Cardiac septum (tissue), 1 donor: Measurements from ENCODE around the gene CARMIL1. TPM values are rescaled to one million over a fixed set of nuclear protein-coding genes. Genes with fewer than 3 reads are reported as not detected.

ENCODE experiments used
- DNase-seq: peaks from one replicate; pipeline ENCODE4 v3.0.0-alpha.2; 2020; ENCODE audit warnings: low spot score
- intact Hi-C: fragments of 100-400 bp; cut with DNase I; formaldehyde crosslinking; loops from one replicate; pipeline ENCODE4 v1.14.0; 2022
- total RNA-seq: library from RNA; stranded (reverse); fragmentation: NEBNext Ultra II Directional; extraction: Animal tissue kit (Norgen Biotek cat#: 25700); gene quantifications from one replicate; pipeline ENCODE4 v1.2.1, GENCODE V29; 2021
- donor health status: DM: no; HTN: no; CAD: no.

Gene CARMIL1
- total RNA-seq, 1 donor from 2014 or later: 7.5 TPM

DNA sequence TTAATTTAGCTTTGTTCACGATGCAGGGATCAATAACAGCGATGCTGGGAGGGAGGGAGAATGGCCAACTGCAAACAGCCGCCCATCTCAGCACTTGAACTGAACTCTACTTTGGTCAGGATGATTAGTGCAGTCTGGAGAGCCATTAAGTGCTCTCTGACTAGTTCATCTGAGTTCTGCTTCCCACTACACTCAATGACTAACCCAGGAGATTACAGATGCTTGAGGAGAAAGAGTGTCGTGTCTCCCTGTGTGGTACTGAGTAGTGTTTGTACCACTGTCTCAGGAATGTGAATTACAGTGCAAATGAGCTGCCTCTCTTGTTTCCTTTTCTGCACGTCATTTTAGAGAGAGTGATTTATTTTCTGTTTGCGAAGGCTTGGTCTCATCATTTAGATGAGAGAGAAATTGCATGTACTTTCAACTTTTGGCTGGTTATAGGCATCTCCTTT is 23.5 kb downstream of the CARMIL1 start:
- intact Hi-C loops: no loop called here
- no peak for DNase-seq

DNA sequence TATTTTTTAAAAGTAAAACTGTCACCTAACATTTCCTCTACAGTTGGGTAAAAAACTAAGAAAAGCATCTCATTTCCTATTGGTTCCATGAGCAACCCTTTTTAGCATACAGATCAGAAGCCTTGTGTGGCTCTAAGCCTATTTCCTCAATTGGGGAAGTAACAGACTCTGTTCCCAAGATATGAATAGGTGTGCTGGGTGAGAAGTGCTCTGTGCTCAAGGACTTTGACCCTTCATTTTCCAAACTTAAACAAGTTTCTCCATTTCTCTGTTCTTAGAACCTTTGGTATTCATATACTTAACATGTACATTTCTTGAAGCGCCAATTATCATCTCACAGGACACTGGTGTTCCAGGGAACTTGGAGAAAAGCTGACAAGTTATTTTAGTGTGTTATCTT is 24.1 kb downstream of the CARMIL1 start:
- no peak for DNase-seq
- intact Hi-C loops: no loop called here

DNA sequence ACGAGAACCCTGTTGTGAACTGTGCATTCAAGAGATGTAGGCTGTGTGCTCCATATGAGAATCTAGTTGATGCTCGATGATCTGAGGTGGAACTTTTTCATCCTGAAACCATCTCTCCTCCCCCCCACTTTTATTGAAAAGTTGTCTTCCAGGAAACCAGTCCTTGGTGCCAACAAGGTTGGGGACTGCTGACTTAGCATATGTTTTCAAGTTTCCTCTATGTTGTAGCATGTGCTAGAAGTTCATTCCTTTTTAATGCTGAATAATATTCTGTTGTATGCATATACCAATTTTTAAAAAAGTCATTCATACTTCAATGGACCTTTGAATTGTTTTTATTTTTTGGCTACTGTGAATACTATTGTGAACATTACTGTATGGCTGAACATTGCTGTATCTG is 27.2 kb downstream of the CARMIL1 start:
- intact Hi-C loops: no loop called here
- no peak for DNase-seq

DNA sequence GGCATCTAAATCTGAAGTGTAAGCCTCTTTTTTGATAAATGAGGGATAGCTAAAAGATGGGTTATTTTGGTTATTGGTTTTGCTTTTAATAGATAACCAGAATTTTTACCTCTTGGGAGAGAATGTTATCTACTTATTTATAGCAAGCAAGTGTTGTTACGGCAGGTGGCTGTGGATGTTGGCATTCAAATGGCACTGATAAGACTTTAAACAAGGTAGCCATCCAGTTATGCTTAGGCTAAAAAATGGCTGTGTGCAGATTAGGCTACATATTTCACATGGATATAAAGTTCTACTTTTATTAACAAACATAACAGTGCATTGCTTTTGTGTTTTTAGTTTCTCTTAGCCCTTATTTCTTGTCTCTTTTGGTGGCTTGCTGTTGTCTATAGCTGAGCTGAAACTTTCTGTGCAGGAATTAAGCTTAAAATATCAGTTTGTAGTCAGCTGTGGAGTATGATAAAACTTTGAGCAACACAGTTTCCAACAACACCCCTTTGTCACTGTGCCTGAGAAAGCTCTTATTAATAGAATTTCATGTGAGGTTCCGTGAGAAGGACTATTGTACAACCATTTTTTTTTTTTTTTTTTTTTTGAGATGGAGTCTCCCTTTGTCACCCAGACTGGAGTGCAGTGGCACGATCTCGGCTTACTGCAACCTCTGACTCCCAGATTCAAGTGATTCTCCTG is 28.8 kb downstream of the CARMIL1 start:
- no peak for DNase-seq
- intact Hi-C loops: no loop called here

DNA sequence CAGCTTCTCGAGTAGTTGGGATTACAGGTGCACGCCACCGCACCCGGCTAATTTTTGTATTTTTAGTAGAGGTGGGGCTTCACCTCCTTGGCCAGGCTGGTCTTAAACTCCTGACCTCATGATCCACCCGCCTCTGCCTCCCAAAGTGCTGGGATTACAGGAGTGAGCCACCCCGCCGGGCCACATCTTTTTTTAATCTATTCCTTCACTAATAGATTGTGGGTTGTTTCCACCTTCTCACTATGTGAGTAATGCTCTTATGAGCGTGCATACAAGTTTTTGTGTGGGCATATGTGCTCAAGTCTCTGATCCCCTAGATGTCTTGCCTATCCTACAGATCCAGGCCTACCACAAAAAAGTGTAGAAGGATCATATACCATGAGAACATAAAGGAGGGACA is 30.7 kb downstream of the CARMIL1 start:
- DNase-seq: no peak
- intact Hi-C loops: no loop called here

DNA sequence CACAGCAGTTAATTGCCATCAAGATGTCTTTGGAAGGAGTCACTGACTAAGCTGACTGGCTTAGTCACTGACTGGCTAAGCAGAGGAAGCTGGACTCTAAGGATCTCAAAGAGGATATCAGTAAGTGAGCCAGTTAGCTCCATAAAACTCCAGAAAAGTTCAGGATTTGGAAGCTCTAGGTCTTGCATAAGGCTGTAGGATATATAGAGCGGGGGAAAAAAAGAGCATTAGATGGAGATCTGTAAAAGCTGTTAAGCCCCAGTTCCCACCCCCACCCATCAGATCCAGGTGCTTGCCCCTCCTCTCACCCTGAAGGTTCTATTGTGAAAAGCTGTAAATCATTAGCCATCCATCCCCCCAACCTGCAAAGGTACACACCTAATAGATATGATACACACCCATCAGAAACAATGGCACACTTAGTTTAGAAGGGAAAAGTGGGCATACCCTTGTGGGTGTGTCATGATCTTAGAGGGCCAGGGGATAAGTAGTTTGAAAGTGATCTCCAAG is 32.2 kb downstream of the CARMIL1 start:
- no peak for DNase-seq
- intact Hi-C loops: no loop called here

DNA sequence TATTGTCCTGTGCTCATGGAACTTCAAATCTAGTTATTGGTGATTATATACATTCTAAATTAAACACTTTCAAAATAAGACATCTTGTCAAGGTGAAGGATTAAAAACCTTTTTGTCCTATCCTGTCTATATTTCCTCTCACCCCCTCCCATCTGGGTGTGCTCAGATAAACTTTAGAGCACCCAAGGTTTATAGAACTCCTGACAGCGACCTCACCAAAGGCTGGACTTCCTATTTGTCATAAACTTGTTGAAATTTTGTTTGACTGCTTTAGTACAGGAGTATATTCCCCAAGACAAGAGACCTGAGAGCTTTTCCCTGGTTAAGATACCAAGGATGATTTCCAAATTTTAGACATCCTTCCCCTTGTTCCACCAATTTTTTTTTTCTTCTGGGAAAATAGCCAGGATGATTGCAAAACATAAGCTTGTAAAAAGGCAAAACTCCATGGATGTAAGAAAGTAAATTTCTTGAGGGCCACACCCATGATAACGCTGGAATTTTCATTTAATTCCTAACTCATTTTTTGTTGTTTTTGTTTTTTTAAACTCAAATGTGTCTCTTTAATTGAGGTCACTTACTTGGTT is 33.0 kb downstream of the CARMIL1 start:
- intact Hi-C loops: no loop called here
- DNase-seq: no peak

DNA sequence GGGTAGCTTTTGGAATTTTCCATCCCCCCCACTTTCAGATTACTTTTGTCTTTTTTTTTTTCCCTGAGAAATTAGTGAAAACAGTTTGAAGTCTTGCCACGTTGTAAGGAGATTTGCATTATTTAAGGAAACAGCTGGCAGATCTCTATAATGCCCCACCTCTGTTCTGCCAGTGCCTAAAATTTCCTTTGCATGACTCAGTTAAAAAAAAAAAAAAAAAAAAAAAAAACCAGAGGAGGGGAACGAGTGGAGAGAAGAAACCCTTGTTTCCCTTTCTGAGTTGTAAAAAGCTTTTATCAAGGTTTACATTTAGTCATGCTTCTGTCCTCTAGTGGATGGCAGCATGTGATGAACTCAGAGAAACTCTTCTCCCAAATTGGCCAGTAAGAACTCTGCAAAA is 33.5 kb downstream of the CARMIL1 start:
- intact Hi-C loops: no loop called here
- no peak for DNase-seq

DNA sequence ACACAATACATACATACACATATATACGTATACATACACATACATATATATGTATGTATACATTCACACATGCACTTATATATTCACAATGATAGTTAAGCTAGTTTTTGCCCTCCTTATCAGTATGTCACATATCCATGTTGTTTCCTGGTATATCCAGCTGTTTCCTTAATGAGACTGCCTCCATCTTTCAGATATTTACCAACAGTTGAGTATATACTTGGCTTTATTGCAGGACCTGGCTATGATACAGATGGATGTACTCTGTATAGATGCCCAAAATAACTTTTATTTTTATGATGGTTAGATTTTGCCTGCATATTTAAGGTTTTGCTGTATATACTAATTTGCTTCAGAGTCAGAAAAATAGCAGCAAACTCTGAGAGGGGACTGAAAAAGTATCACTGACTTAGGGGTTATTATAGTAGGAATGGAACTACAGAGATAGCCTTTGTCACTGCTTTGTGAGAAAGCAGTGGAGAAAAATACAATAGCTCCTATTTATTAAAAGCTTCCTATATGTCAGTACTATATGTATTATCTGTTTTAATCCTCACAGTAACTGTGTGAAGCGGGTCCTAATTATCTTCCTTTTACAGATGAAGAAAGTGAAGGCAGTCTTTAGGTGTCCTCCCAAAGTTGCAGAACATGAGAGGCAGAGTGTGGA is 35.5 kb downstream of the CARMIL1 start:
- DNase-seq: no peak
- intact Hi-C loops: no loop called here

DNA sequence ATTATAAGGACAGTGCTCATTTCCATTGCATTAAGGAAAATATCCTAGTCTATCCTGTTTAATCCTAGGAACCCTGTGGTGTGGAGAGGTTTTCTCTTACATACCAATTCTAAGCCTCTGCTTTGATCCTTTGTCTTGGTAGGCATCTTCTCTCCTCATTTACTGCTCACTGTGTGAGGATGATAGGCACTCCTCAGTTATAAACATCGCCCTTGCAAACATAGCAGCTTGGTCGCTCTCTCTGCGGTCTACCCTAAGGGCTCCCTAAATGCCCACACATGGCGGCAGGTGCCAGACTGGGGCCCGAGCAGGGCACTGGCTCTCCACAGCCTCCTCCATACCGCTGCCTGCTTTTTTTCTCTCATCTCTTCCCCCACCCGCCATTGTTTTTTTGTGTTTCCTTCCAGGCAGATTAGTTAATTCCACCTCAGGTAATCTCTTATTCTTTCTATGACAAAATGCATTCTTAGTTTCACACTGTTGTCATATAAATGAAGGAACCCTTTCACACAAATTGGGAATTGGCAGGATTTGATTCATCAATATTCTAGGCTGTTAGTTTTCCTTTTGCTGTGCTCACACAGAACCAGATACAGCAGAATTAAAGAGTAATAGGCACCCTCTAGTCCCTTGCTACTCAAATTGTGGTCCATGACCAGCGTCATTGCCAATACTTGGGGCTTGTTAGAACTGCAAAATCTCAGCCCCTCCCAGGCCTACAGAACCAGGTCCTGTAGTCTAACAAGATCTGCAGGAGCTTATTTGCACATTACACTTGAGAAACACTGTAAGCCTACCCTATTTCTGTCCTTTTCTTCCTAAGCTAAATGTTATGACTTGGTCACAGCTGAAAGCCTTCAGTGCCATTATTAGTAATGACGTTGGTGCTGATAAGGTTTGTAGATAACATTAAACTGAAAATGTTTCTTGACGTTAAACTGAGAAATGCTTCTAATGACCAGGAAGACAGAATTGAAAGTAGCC is 36.3 kb downstream of the CARMIL1 start:
- DNase-seq: no peak
- intact Hi-C loops: no loop called here

DNA sequence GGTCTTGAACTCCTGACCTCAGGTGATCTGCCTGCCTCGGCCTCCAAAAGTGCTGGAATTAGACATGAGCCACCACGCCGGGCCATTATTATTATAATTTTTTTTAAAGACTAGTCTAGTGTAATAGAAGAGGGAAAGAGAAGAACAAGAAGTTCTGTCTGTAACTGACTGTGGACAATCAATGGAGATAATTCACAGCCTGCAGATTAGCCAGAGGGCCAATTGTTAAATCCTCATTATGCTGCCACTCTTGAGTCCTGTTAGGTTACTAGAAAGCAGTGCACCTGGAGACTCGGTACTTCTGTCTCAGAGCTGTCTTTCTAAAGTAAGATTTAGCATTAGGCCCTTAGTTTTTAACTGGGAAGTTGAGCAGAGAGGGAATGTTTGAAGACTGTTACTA is 37.5 kb downstream of the CARMIL1 start:
- DNase-seq: no peak
- intact Hi-C loops: no loop called here

DNA sequence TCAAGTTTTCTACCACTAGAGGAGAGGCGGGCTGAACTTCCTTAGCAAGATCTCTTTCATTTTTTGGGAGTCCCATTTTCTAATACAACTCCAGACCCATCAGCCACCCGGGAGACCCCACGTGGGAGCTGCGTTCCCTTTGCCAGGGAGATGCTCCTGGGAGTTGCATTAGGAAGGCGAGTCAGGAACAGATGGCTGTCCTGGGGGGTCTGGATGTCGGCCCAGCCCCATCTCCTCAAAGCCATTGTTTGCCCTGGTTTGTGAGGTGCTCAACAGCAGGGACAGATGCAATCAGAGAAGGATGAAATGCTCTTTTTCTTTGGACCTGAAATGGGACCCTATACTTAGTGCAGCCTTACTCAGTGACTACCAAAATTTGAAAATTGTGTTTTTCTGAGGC is 39.4 kb downstream of the CARMIL1 start:
- DNase-seq: no peak

DNA sequence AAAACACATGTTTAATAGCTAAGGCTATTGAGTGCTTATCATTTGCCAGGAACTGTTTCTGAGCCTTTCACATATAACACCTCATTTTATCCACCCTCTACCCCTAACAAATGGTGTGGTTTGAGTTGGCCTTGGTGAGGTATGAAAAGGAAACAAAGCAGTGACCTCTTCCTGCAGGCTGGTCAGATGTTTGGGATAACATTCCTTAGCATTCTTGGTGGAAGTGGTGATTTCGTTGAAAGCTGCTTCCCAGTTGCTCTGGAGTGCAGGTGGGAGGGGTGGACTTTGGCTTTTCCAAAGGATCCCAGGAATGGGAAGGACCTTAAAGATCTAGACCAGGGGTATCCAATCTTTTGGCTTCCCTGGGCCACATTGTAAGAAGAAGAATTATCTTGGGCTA is 41.3 kb downstream of the CARMIL1 start:
- intact Hi-C loops: no loop called here
- no peak for DNase-seq

More for the DNA sequence above, 39.4 kb downstream of the CARMIL1 start:
- intact Hi-C loops: no loop called here

DNA sequence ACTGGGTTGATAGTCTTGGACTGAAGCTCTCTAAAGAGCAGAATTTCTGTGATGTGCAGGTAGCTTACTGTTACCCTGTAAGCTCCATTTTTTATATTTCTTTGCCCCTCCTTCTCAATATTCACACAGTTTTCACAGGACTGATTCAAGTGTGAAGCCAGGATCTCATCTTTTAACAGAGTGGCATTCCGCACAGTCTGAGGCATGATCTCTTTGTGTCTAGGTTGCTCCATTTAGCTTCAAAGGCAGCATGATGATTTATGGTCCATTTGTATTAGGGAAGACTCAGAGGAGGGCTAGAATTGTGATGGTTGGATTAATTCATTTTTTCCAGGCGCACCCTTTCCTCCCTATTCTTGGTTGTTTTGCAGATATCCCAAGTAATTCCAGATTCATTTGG is 43.5 kb downstream of the CARMIL1 start:
- intact Hi-C loops: no loop called here
- DNase-seq: no peak

DNA sequence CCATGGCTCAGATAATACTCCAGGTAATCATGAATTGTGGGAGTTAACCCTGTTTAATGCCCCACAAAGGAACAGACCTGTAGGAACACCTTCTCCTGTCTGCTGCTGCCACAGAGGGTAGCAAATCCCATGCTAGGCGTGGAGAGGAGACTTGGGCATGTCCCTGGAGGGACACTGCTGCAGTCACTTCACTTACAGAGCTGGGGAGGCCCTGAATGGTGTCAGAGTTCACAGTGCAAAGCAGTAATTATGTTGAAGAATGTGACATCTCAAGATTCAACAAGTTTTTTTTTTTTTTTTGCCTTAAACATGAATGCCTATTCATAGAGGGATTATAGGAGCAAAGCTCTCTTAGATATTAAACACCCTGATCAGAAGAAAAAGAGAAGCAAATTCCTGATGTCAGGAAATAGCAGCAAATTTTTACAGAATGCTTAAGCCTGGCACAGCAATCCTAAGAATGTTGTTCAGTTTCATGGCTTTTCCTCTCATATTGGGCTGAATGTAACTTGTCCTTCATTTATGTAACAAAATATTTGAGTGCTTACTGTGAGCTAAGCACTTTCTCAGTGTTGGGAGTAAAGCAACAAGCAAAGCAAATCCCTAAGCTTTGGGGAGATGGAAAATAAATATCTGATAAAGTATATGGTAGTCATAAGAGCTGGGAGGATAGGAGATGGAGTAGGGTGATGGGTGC is 45.0 kb downstream of the CARMIL1 start:
- no peak for DNase-seq
- intact Hi-C loops: no loop called here

DNA sequence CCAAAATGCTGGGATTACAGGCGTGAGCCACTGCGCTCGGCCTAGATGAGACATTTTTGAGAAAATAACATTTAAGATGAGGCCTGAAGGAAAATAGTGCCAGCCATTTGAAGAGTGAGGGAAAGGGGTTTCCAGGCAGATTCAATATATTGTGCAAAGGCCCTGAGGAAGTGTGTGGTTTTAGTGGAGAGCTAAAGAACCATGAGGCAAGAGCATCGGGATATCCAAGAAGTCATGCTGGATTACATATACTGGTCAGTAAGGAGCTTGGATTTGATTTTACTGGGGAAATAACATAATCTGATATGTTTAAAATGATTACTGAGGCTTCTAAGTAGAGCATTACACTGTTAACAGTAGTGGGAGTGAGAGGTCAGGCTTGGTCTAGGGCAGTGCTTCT is 47.0 kb downstream of the CARMIL1 start:
- intact Hi-C loops: no loop called here
- DNase-seq: no peak

DNA sequence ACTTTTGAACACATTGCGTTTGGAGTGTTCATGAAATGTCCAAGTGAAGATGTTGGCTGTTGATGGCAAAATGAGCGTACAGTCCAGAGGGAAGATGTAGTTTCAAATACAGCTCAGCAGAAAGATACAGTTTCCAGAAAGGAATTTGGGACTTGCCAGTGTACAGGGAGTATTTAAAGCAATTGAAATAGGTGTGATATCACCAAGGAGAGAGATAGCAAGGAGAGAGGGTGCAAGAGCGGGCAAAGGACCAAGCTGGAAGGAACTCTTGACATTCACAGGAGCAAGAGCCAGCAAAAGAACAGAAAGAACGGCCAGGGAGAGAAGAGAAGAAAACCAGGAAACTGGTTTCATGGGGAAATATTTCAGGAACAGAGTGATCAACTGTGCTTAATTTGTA is 47.8 kb downstream of the CARMIL1 start:
- intact Hi-C loops: no loop called here
- DNase-seq: no peak

DNA sequence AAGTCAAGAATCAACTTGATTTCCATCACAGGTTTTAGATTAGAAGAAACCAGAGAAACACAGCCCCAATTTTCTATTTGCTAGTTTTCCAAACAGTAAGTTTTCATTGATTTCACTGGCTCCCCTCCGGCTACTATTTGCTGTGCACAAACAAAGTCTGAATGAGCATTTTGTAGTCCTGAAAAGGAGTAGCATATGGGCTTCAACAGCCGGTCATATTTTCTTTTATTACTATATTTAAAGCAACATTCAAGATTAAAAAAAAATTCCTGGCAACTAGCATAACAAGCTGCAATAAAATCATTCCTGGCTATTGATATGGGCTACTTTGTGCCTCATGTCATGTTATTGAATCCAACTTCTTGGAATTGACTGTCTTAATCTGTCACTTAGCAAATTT is 48.3 kb downstream of the CARMIL1 start:
- intact Hi-C loops: no loop called here

DNA sequence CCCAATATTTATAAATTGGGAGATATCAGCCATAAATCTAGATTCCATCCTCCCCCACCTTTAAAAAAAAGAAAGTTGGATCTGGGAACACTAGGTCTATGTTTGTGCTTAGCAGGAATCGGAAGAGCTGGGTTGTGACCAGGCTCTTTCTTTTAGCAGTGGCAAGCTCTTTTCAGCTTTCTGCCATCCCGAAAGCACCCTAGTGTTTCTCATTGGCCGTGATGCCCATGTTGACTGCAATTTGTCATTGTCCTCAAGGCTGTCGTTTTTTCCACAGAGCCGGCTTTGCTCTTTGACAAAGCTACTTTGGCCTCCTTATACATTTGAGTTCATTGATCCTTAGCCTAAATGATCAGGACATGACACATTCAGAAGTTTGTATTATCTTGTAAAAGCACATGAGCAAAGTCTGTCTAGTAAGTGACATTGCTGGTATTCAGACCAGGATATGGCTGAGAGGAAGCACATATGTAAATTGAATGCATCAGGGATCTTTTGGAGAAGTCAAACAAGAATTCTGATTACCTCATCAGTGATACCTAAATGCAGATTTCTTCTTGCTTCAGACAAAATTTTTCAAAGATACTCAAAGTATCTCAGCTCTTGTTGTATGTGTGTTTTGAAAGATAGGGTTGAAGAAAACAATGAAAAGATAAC is 50.1 kb downstream of the CARMIL1 start:
- intact Hi-C loops: no loop called here
- DNase-seq: no peak

More for the DNA sequence above, 48.3 kb downstream of the CARMIL1 start:
- DNase-seq: no peak
